Measurements from ENCODE around the gene TFF1. TPM values are rescaled to one million over a fixed set of nuclear protein-coding genes. Genes with fewer than 3 reads are reported as not detected.

Gene TFF1
- total RNA-seq, 1 donor from 2014 or later, result not detected

GRCh38 chr21:42375966-42376337, 9.6 kb upstream of the TFF1 start:
- no peak for TF ChIP-seq CTCF (IDR thresholded peaks at IDR 0.05)
- no peak overlapping the region for H3K27ac ChIP-seq
- no peak for DNase-seq (ENCODE audit: low spot score in 2 of 2)
- no peaks in the 10 kb centered on the region for H3K4me1 ChIP-seq
- H3K4me3 ChIP-seq, result no peak overlapping the region
- intact Hi-C loops (cut with DNase I), result no loop called here
- no peaks in the 10 kb centered on the region for H3K36me3 ChIP-seq
- no peaks in the 10 kb centered on the region for H3K9me3 ChIP-seq
- H3K27me3 ChIP-seq, result no peaks in the 10 kb centered on the region

- Histone ChIP-seq H3K27ac (no peak overlapping the region), H3K4me3 (no peak overlapping the region), H3K4me1 (no peaks in the 10 kb centered on the region), H3K36me3 (no peaks in the 10 kb centered on the region), H3K9me3 (no peaks in the 10 kb centered on the region), H3K27me3 (no peaks in the 10 kb centered on the region)
- TF ChIP-seq CTCF (IDR thresholded peaks at IDR 0.05), result no peak
- no peak for DNase-seq (ENCODE audit: low spot score in 2 of 2)
- intact Hi-C loops (cut with DNase I), result no loop called here
Measured at GRCh38 chr21:42375506-42375905, 9.2 kb upstream of the TFF1 start.

GRCh38 chr21:42374864-42375499, 8.6 kb upstream of the TFF1 start:
- no peaks in the 10 kb centered on the region for H3K9me3 ChIP-seq
- intact Hi-C loops (cut with DNase I), result no loop called here
- no peak overlapping the region for H3K27ac ChIP-seq
- H3K4me3 ChIP-seq, result no peak overlapping the region
- H3K36me3 ChIP-seq, result no peaks in the 10 kb centered on the region
- H3K27me3 ChIP-seq, result no peaks in the 10 kb centered on the region
- H3K4me1 ChIP-seq, result no peaks in the 10 kb centered on the region
- no peak for TF ChIP-seq CTCF (IDR thresholded peaks at IDR 0.05)
- no peak for DNase-seq (ENCODE audit: low spot score in 2 of 2)

GRCh38 chr21:42374457-42374856, 8.1 kb upstream of the TFF1 start:
- DNase-seq (ENCODE audit: low spot score in 2 of 2), result no peak
- TF ChIP-seq CTCF (IDR thresholded peaks at IDR 0.05), result no peak
- no peaks in the 10 kb centered on the region for H3K27me3 ChIP-seq

GRCh38 chr21:42373908-42374455, 7.6 kb upstream of the TFF1 start:
- H3K4me3 ChIP-seq, result no peak overlapping the region
- no peaks in the 10 kb centered on the region for H3K27me3 ChIP-seq
- no peaks in the 10 kb centered on the region for H3K36me3 ChIP-seq
- no peaks in the 10 kb centered on the region for H3K9me3 ChIP-seq
- no peaks in the 10 kb centered on the region for H3K4me1 ChIP-seq
- intact Hi-C loops (cut with DNase I), result no loop called here
- DNase-seq (ENCODE audit: low spot score in 2 of 2), result no peak
- H3K27ac ChIP-seq, result no peak overlapping the region
- TF ChIP-seq CTCF (IDR thresholded peaks at IDR 0.05), result no peak

More at GRCh38 chr21:42374457-42374856, 8.1 kb upstream of the TFF1 start:
- Histone ChIP-seq H3K4me3 (no peak overlapping the region), H3K27ac (no peak overlapping the region), H3K36me3 (no peaks in the 10 kb centered on the region), H3K9me3 (no peaks in the 10 kb centered on the region), H3K4me1 (no peaks in the 10 kb centered on the region)
- intact Hi-C loops (cut with DNase I), result no loop called here

Measured in ascending aorta (tissue), 2 donors.